Keratinocyte (primary cell): ENCODE data around the gene STK33.

Source experiments
- EZH2 ChIP-seq: IDR thresholded peaks from one replicate; pipeline ENCODE4 v1.6.1; 2012; ENCODE audit warnings: inconsistent platforms, mild to moderate bottlenecking, low read length, moderate library complexity
- TF ChIP-seq, protein P1 (sequence below), 3 experiments: IDR thresholded peaks in 1 of 3; conservative IDR thresholded peaks in 1 of 3; optimal IDR thresholded peaks in 1 of 3; 2 replicates in 2 of 3; 3 replicates in 1 of 3; pipeline versions ENCODE3 to v1.5.1; 2011; ENCODE audit warnings: low read length in 3 of 3, mild to moderate bottlenecking in 3 of 3, moderate library complexity in 2 of 3, control low read depth in 1 of 3, inconsistent platforms in 1 of 3; ENCODE audit not compliant: insufficient read depth in 2 of 3; ENCODE audit errors: extremely low read depth in 1 of 3

- TF ChIP-seq, protein P1, sequence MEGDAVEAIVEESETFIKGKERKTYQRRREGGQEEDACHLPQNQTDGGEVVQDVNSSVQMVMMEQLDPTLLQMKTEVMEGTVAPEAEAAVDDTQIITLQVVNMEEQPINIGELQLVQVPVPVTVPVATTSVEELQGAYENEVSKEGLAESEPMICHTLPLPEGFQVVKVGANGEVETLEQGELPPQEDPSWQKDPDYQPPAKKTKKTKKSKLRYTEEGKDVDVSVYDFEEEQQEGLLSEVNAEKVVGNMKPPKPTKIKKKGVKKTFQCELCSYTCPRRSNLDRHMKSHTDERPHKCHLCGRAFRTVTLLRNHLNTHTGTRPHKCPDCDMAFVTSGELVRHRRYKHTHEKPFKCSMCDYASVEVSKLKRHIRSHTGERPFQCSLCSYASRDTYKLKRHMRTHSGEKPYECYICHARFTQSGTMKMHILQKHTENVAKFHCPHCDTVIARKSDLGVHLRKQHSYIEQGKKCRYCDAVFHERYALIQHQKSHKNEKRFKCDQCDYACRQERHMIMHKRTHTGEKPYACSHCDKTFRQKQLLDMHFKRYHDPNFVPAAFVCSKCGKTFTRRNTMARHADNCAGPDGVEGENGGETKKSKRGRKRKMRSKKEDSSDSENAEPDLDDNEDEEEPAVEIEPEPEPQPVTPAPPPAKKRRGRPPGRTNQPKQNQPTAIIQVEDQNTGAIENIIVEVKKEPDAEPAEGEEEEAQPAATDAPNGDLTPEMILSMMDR (optimal IDR thresholded peaks at IDR 0.05 in 1 of 3, IDR thresholded peaks at IDR 0.05 in 1 of 3, conservative IDR thresholded peaks at IDR 0.05 in 1 of 3; ENCODE audit: extremely low read depth in 1 of 3, insufficient read depth in 2 of 3, low read length in 3 of 3): no peak
- no peak for TF ChIP-seq EZH2
Measured at GRCh38 chr11:8356216-8356615, 237.8 kb downstream of the STK33 start.
